A549 (cell line): ENCODE results near the gene FILIP1L. TPM values are rescaled to one million over a fixed set of nuclear protein-coding genes. Genes with fewer than 3 reads are reported as not detected.

Source experiments
- ATAC-seq, 2 experiments: fragments of 200-7000 bp in 1 of 2; fragments of >200 bp in 1 of 2; cut with Nextera tagmentation in 1 of 2; cut with Tn5 transposase in 1 of 2; 3 replicates each; pipeline versions ENCODE4 v1.8.0 to v1.9.1; 2018 to 2020; ENCODE audit warnings: mild to moderate bottlenecking in 1 of 2, moderate library complexity in 1 of 2
- CTCF ChIA-PET: fragments of 300-600 bp; sonication (Branson Sonifier 250); formaldehyde crosslinking; extraction: SDS; loops from one replicate; lab custom pipeline; 2021; ENCODE audit warnings: antibody characterized with exemption, inconsistent platforms; lab: Yijun Ruan, JAX
- POLR2A ChIA-PET: fragments of 350-600 bp; formaldehyde crosslinking; extraction: SDS; loops from one replicate; lab custom pipeline; 2021; ENCODE audit warnings: antibody characterized with exemption, inconsistent platforms; lab: Yijun Ruan, JAX
- DNase-seq, 2 experiments: peaks; one replicate each; pipeline versions ENCODE4 v3.0.0 to v3.0.0-alpha.2; 2011 to 2016; ENCODE audit warnings: low read depth in 1 of 2, low spot score in 1 of 2
- FAIRE-seq: peaks from 2 replicates; lab custom pipeline; 2011; peaks lifted over from hg19 to GRCh38; lab: Jason Lieb, UNC
- H3K27ac ChIP-seq, 2 experiments: fragments of >200 bp; sonication (Bioruptor Twin); formaldehyde crosslinking; 3 replicates each; pipeline ENCODE4 v1.5.1; 2016 to 2017
- H3K4me1 ChIP-seq: fragments of >200 bp; sonication (Bioruptor Twin); formaldehyde crosslinking; 3 replicates; pipeline ENCODE4 v1.6.1; 2016
- H3K4me2 ChIP-seq: fragments of >200 bp; sonication (Bioruptor Twin); formaldehyde crosslinking; 3 replicates; pipeline ENCODE4 v1.6.1; 2016
- H3K4me3 ChIP-seq: fragments of >200 bp; sonication (Bioruptor Twin); formaldehyde crosslinking; 3 replicates; pipeline ENCODE4 v1.5.1; 2016
- H3K9me3 ChIP-seq: fragments of >200 bp; sonication (Bioruptor Twin); formaldehyde crosslinking; 3 replicates; pipeline ENCODE4 v1.6.1; 2016
- CBX8 ChIP-seq: fragments of 200-600 bp; sonication (generic); IDR thresholded peaks from 2 replicates; pipeline ENCODE4 v1.6.1; 2016
- EHMT2 ChIP-seq: fragments of 200-600 bp; sonication (generic); IDR thresholded peaks from 2 replicates; pipeline ENCODE4 v1.6.1; 2016; ENCODE audit warnings: antibody characterized with exemption, low read depth, mild to moderate bottlenecking, moderate library complexity
- FOSL2 ChIP-seq, 2 experiments: fragments of 450-650 bp in 1 of 2; fragments of >200 bp in 1 of 2; sonication (Bioruptor Twin) in 1 of 2; formaldehyde crosslinking; IDR thresholded peaks; 2 replicates each; pipeline versions ENCODE4 v1.5.0 to v1.6.1; 2016 to 2020; ENCODE audit warnings: mild to moderate bottlenecking in 1 of 2, moderate library complexity in 1 of 2
- FOXS1 ChIP-seq: fragments of 250-450 bp; sonication (Bioruptor Pico); IDR thresholded peaks from 2 replicates; pipeline ENCODE4 v1.5.0; 2020; ENCODE audit warnings: mild to moderate bottlenecking, moderate library complexity
- HEYL ChIP-seq: fragments of 250-450 bp; sonication (Bioruptor Pico); IDR thresholded peaks from 2 replicates; pipeline ENCODE4 v1.8.0; 2021; ENCODE audit warnings: mild to moderate bottlenecking, moderate library complexity
- HOXB5 ChIP-seq: fragments of 250-450 bp; sonication (Bioruptor Pico); IDR thresholded peaks from 2 replicates; pipeline ENCODE4 v1.5.0; 2020; ENCODE audit warnings: mild to moderate bottlenecking, moderate library complexity
- KDM5A ChIP-seq: fragments of 200-600 bp; sonication (generic); IDR thresholded peaks from 2 replicates; pipeline ENCODE4 v1.6.1; 2016; ENCODE audit warnings: antibody characterized with exemption, mild to moderate bottlenecking
- MAFK ChIP-seq: fragments of 450-650 bp; IDR thresholded peaks from 2 replicates; pipeline ENCODE4 v1.6.1; 2014; ENCODE audit not compliant: partially characterized antibody
- MAZ ChIP-seq: fragments of 150-350 bp; IDR thresholded peaks from 2 replicates; pipeline ENCODE4 v1.6.1; 2014; ENCODE audit warnings: antibody characterized with exemption, low read depth, low read length, borderline replicate concordance
- NFE2L2 ChIP-seq: fragments of 150-350 bp; conservative IDR thresholded peaks from 2 replicates; pipeline ENCODE4 v1.6.1; 2014; ENCODE audit warnings: low read length
- NPAS2 ChIP-seq: fragments of 250-450 bp; sonication (Bioruptor Pico); IDR thresholded peaks from 2 replicates; pipeline ENCODE4 v1.8.0; 2022; ENCODE audit warnings: mild to moderate bottlenecking, moderate library complexity, borderline replicate concordance
- PHF8 ChIP-seq: fragments of 200-600 bp; sonication (generic); IDR thresholded peaks from 2 replicates; pipeline ENCODE4 v1.6.1; 2016; ENCODE audit warnings: low read depth, mild to moderate bottlenecking, antibody characterized with exemption, moderate library complexity, borderline replicate concordance
- POLR2A ChIP-seq: IDR thresholded peaks from 2 replicates; pipeline ENCODE4 v1.6.1; 2012; ENCODE audit warnings: mild to moderate bottlenecking, low read length
- RARB ChIP-seq: fragments of 250-450 bp; sonication (Bioruptor Pico); IDR thresholded peaks from 2 replicates; pipeline ENCODE4 v1.8.0; 2021; ENCODE audit warnings: mild to moderate bottlenecking, moderate library complexity
- RFX5 ChIP-seq: fragments of 450-650 bp; IDR thresholded peaks from 2 replicates; pipeline ENCODE4 v1.7.1; 2014; ENCODE audit warnings: antibody characterized with exemption, mild to moderate bottlenecking, moderate library complexity
- SMC3 ChIP-seq: fragments of >200 bp; sonication (Bioruptor Twin); formaldehyde crosslinking; IDR thresholded peaks from 3 replicates; pipeline ENCODE4 v1.6.1; 2018; ENCODE audit warnings: inconsistent platforms
- TP53 ChIP-seq: fragments of 250-450 bp; sonication (Bioruptor Pico); IDR thresholded peaks from 2 replicates; pipeline ENCODE4 v1.5.0; 2021; ENCODE audit warnings: mild to moderate bottlenecking, moderate library complexity
- ZC3H11A ChIP-seq: fragments of 450-650 bp; IDR thresholded peaks from 2 replicates; pipeline ENCODE4 v1.6.1; 2014; ENCODE audit warnings: antibody characterized with exemption, mild to moderate bottlenecking
- ZNF302 ChIP-seq: fragments of 250-450 bp; sonication (Bioruptor Pico); IDR thresholded peaks from 2 replicates; pipeline ENCODE4 v1.9.0; 2021; ENCODE audit warnings: inconsistent platforms, mild to moderate bottlenecking, moderate library complexity
- WGBS: methylation state at CpG from one replicate; pipeline ENCODE4 v1.1.6; 2017; ENCODE audit errors: missing lambda C conversion rate; 5-methylcytosine and 5-hydroxymethylcytosine counted together
- polyA plus RNA-seq, 4 experiments: library from polyadenylated mRNA; depleted of rRNA in 3 of 4; stranded (reverse); fragments of >200 nt; fragmentation: RNase III in 1 of 4; extraction: RNeasy Plus Mini Kit Qiagen cat#74134 plus additional on column Dnase treatment in 1 of 4; gene quantifications; 2 replicates in 3 of 4; 3 replicates in 1 of 4; pipeline ENCODE4 v1.2.3, GENCODE V29; 2011 to 2017
- TF ChIP-seq, protein P1 (sequence below): fragments of >200 bp; sonication (Bioruptor Twin); formaldehyde crosslinking; IDR thresholded peaks from 3 replicates; pipeline ENCODE4 v1.6.1; 2016
- TF ChIP-seq, protein P2 (sequence below): fragments of 250-450 bp; sonication (Bioruptor Pico); IDR thresholded peaks from 2 replicates; pipeline ENCODE4 v1.5.0; 2021; ENCODE audit warnings: mild to moderate bottlenecking, moderate library complexity, borderline replicate concordance
- TF ChIP-seq, protein P3 (sequence below): fragments of 450-650 bp; IDR thresholded peaks from 2 replicates; pipeline ENCODE4 v1.6.1; 2014; ENCODE audit warnings: antibody characterized with exemption
- TF ChIP-seq, protein P4 (sequence below): fragments of 200-600 bp; sonication (generic); IDR thresholded peaks from 2 replicates; pipeline ENCODE4 v1.6.1; 2016; ENCODE audit warnings: antibody characterized with exemption, mild to moderate bottlenecking, moderate library complexity

Gene FILIP1L
- polyA plus RNA-seq, 2 of the 4 experiments (the other 2 are of a cell fraction): 0.19 to 0.45 TPM

DNA sequence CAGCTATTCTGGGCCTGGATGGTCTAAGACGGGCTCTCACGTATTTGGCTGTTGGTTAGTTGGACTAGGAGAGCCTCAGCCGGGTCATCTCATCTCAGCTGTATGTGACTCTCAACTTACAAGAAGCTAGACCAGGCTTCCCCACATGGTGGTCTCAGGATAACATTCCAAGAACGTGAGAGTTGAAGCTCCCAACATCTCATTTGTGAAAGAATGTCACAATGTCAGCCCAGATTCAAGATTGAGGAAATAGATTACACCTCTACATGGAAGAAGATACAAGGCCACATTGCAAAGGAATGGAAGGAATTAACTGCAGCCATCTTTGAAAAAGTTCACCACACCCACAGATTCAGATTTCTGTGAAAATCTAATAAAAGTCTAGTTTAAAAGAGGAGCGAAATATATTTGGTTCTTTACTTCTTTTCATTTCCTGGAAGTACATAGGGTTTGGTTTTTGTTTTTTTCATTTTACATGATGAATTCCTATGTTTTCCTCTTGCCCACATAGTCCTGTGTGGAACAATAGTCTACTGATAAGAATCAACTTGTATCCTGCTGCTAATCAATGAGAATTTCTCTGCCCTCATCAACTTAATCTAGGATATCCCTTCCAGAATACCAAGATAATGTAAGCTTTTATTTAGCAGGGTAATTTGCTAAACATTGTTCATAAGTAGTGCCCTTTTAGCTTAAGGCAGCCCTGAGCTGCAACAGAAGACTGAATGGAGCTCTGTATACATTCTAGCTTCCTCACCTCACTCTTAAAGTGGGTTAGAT lies 180.1 kb downstream of the FILIP1L start:
- POLR2A ChIA-PET: no interaction called here
- no peak for ATAC-seq
- TF ChIP-seq CBX8: no peak
- TF ChIP-seq PHF8: no peak
- TF ChIP-seq, protein P1, sequence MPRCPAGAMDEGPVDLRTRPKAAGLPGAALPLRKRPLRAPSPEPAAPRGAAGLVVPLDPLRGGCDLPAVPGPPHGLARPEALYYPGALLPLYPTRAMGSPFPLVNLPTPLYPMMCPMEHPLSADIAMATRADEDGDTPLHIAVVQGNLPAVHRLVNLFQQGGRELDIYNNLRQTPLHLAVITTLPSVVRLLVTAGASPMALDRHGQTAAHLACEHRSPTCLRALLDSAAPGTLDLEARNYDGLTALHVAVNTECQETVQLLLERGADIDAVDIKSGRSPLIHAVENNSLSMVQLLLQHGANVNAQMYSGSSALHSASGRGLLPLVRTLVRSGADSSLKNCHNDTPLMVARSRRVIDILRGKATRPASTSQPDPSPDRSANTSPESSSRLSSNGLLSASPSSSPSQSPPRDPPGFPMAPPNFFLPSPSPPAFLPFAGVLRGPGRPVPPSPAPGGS: no peak
- no peak for TF ChIP-seq SMC3
- TF ChIP-seq EHMT2: no peak
- TF ChIP-seq KDM5A: no peak
- TF ChIP-seq TP53: no peak
- TF ChIP-seq HOXB5: no peak
- TF ChIP-seq FOSL2 (IDR thresholded peaks at IDR 0.05): no peak
- no peak for TF ChIP-seq FOSL2 (CRISPR knock-in tag; IDR thresholded peaks at IDR 0.05)
- TF ChIP-seq, protein P2, sequence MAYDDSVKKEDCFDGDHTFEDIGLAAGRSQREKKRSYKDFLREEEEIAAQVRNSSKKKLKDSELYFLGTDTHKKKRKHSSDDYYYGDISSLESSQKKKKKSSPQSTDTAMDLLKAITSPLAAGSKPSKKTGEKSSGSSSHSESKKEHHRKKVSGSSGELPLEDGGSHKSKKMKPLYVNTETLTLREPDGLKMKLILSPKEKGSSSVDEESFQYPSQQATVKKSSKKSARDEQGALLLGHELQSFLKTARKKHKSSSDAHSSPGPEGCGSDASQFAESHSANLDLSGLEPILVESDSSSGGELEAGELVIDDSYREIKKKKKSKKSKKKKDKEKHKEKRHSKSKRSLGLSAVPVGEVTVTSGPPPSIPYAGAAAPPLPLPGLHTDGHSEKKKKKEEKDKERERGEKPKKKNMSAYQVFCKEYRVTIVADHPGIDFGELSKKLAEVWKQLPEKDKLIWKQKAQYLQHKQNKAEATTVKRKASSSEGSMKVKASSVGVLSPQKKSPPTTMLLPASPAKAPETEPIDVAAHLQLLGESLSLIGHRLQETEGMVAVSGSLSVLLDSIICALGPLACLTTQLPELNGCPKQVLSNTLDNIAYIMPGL (CRISPR knock-in tag): no peak
- TF ChIP-seq MAFK: no peak
- TF ChIP-seq NPAS2 (CRISPR knock-in tag): no peak
- no peak for TF ChIP-seq RARB (CRISPR knock-in tag)
- no peak for TF ChIP-seq FOXS1
- TF ChIP-seq, all 56 proteins: peak for 0
- DNase-seq (no peak), FAIRE-seq (no peak)
- no peaks in the 10 kb centered on the region for H3K9me3 ChIP-seq
- 90% methylated on average over 5 of the region's 5 CpGs for WGBS
- H3K4me3 ChIP-seq: no peak overlapping the region
- peaks cover 19% of the 10 kb centered on the region; the same call in 2 of the 3 replicates for H3K4me1 ChIP-seq
- H3K4me2 ChIP-seq: no peak overlapping the region
- CTCF ChIA-PET: interaction anchor here (0.5 to 1.4 kb wide), 3 partner anchors 11 to 398 kb away, joined by 3 to 4 read pairs (median 4); no protein-coding TSS in a partner anchor
- no peak overlapping the region for H3K27ac ChIP-seq

DNA sequence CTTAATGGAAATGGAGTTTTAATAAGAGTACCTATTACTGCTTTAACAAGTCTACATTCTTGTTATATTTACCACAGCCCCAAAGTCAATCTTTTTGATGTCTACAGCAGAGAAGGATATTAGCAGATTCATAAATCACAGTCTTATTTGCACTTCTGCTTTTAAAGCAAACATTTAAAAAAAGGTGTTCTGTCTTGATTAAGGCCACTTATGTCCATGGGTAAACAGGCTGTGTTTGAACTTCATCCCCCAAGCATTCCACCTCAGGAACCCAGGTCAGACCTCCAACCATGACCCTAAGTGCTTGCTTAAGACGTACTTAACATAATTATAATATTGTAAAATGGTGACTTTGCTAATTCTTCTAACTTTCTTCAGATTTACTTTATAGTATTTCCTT lies 183.2 kb downstream of the FILIP1L start:
- DNase-seq (no peak), FAIRE-seq (no peak), ATAC-seq (no peak)
- POLR2A ChIA-PET: no interaction called here
- 77% methylated on average over 1 of the region's 1 CpG for WGBS
- Histone ChIP-seq H3K4me1 (peaks cover 8% of the 10 kb centered on the region; the same call in 2 of the 3 replicates), H3K27ac (no peak overlapping the region), H3K4me2 (no peak overlapping the region), H3K4me3 (no peak overlapping the region), H3K9me3 (no peaks in the 10 kb centered on the region)
- TF ChIP-seq ZC3H11A (no peak), RFX5 (no peak), FOXS1 (no peak), MAZ (no peak), TP53 (no peak), POLR2A (no peak), HOXB5 (no peak), HEYL (CRISPR knock-in tag) (no peak), NFE2L2 (no peak), CBX8 (no peak), ZNF302 (CRISPR knock-in tag) (no peak)
- TF ChIP-seq, protein P3, sequence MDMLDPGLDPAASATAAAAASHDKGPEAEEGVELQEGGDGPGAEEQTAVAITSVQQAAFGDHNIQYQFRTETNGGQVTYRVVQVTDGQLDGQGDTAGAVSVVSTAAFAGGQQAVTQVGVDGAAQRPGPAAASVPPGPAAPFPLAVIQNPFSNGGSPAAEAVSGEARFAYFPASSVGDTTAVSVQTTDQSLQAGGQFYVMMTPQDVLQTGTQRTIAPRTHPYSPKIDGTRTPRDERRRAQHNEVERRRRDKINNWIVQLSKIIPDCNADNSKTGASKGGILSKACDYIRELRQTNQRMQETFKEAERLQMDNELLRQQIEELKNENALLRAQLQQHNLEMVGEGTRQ: no peak
- TF ChIP-seq, protein P4, sequence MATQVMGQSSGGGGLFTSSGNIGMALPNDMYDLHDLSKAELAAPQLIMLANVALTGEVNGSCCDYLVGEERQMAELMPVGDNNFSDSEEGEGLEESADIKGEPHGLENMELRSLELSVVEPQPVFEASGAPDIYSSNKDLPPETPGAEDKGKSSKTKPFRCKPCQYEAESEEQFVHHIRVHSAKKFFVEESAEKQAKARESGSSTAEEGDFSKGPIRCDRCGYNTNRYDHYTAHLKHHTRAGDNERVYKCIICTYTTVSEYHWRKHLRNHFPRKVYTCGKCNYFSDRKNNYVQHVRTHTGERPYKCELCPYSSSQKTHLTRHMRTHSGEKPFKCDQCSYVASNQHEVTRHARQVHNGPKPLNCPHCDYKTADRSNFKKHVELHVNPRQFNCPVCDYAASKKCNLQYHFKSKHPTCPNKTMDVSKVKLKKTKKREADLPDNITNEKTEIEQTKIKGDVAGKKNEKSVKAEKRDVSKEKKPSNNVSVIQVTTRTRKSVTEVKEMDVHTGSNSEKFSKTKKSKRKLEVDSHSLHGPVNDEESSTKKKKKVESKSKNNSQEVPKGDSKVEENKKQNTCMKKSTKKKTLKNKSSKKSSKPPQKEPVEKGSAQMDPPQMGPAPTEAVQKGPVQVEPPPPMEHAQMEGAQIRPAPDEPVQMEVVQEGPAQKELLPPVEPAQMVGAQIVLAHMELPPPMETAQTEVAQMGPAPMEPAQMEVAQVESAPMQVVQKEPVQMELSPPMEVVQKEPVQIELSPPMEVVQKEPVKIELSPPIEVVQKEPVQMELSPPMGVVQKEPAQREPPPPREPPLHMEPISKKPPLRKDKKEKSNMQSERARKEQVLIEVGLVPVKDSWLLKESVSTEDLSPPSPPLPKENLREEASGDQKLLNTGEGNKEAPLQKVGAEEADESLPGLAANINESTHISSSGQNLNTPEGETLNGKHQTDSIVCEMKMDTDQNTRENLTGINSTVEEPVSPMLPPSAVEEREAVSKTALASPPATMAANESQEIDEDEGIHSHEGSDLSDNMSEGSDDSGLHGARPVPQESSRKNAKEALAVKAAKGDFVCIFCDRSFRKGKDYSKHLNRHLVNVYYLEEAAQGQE: no peak
- TF ChIP-seq, protein P1: no peak
- CTCF ChIA-PET: no interaction called here
